GM18951 (cell line): Measurements from ENCODE around the gene PRPF8.

Source experiments
- POLR2A ChIP-seq: IDR thresholded peaks from 4 replicates; pipeline ENCODE4 v1.6.1; 2011; ENCODE audit warnings: mild to moderate bottlenecking; ENCODE audit not compliant: insufficient read length, insufficient read depth; ENCODE audit errors: extremely low read depth
- in situ Hi-C: fragments of 300-500 bp; cut with MboI; formaldehyde crosslinking; loops from one replicate; pipeline ENCODE4 v1.12.0; 2022; ENCODE audit warnings: low sequenced_read_pairs, mixed read lengths, inconsistent platforms; ENCODE audit not compliant: unreplicated experiment

PRPF8 gene

GRCh38 chr17:1611715-1612114 lies 73.0 kb downstream of the PRPF8 start:
- in situ Hi-C loops: no loop called here
- no peak for TF ChIP-seq POLR2A

- no peak for TF ChIP-seq POLR2A
- in situ Hi-C loops: no loop called here
Measured at GRCh38 chr17:1608676-1609075, 76.0 kb downstream of the PRPF8 start.

GRCh38 chr17:1607971-1608320 lies 76.7 kb downstream of the PRPF8 start:
- in situ Hi-C loops: no loop called here
- TF ChIP-seq POLR2A: no peak

- peak; percentile 19 for TF ChIP-seq POLR2A
Measured at GRCh38 chr17:1606352-1606985, 78.2 kb downstream of the PRPF8 start.

DNA sequence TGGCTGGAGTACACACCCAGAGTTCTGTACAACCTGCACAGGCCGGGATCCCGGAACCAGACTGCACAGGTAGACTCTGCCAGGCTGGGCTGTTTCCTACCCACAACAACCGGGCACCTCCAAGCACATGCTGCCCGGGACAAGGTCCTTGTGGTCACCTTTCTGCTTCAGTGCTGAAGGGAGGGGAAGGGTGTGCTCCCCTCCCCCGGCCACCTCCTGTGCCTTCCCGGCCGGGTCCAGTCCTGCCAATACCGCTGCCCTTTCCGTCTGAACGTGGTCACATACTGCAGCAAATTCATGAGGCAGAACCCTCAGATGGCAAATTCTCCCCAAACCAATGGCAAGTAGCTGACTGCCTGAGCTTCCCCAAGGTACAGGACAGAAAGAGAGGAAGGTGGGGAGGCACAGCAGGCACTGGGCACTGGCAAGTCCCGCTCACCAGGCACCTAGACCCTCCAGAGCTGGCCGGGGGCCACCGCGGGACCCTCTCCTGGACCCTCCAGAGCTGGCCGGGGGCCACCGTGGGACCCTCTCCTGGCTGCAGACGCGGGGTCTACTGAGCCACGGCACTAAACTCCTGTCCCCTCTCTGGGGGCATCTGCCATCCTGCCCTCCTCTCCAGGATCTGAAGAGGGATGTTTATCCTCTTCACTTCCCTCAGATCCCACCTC lies 78.9 kb downstream of the PRPF8 start:
- no peak for TF ChIP-seq POLR2A
- in situ Hi-C loops: no loop called here

More at GRCh38 chr17:1606352-1606985, 78.2 kb downstream of the PRPF8 start:
- in situ Hi-C loops: no loop called here

GRCh38 chr17:1604831-1605528 lies 79.7 kb downstream of the PRPF8 start:
- no peak for TF ChIP-seq POLR2A
- in situ Hi-C loops: no loop called here

DNA sequence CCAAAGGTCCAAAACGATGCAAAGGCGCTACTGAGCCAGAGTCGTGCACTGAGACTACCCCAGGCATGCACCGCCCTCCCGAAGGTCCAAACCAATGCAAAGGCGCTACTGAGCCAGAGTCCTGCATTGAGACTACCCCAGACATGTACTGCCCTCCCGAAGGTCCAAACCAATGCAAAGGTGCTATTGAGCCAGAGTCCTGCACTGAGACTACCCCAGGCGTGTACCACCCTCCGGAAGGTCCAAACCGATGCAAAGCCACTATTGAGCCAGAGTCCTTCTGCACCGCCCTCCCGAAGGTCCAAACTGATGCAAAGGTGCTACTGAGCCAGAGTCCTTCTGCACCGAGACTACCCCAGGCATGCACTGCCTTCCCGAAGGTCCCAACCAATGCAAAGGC lies 83.1 kb downstream of the PRPF8 start:
- no peak for TF ChIP-seq POLR2A

More for the DNA sequence above, 83.1 kb downstream of the PRPF8 start:
- in situ Hi-C loops: no loop called here
